ENCODE results near the gene TEX51.

DNA sequence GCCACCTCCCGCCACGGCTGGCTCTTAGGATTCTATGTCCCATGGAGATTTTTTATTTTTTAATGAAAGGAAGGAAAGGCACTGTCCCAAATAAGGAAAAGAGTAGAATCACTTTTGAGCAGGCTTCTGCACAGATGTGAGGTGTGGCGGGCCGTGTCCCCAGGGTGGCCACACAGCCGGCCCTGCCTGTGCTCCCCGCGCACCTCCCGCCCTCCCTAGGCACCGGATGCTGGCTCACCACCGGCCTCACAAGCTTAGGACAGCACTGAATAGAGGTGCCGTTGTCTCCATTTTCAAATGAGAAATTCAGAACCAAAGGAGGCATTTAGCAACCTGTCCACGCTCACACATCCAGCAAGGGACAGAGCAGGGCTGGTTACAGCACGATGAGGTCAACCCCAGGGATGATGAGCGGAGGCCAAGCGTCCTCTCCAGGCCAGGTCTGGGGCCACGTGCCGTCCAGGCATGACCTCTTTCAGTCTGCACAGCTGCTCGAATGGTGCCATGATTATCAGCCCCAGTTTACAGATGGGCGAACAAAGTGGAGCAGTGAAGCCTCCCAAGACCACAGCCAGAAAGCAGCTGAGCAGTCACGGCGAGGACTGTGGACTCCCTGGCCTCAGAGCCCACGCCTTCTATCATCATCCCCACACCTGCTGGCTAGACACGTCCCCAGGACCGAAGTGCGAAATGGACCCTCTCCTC is 20.7 kb upstream of the TEX51 start:
- TF ChIP-seq ZSCAN23 (tag by site-specific recombination; IDR thresholded peaks at IDR 0.05) (no peak), ZNF23 (tag by site-specific recombination; IDR thresholded peaks at IDR 0.05; ENCODE audit: borderline replicate concordance) (no peak), YY1 (tag by site-specific recombination; IDR thresholded peaks at IDR 0.05) (no peak), ZBTB17 (tag by site-specific recombination; IDR thresholded peaks at IDR 0.05) (no peak), ZNF133 (tag by site-specific recombination; IDR thresholded peaks at IDR 0.05) (no peak)
- TF ChIP-seq, protein P1, sequence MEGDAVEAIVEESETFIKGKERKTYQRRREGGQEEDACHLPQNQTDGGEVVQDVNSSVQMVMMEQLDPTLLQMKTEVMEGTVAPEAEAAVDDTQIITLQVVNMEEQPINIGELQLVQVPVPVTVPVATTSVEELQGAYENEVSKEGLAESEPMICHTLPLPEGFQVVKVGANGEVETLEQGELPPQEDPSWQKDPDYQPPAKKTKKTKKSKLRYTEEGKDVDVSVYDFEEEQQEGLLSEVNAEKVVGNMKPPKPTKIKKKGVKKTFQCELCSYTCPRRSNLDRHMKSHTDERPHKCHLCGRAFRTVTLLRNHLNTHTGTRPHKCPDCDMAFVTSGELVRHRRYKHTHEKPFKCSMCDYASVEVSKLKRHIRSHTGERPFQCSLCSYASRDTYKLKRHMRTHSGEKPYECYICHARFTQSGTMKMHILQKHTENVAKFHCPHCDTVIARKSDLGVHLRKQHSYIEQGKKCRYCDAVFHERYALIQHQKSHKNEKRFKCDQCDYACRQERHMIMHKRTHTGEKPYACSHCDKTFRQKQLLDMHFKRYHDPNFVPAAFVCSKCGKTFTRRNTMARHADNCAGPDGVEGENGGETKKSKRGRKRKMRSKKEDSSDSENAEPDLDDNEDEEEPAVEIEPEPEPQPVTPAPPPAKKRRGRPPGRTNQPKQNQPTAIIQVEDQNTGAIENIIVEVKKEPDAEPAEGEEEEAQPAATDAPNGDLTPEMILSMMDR (tag by site-specific recombination; IDR thresholded peaks at IDR 0.05) = no peak

Data from HEK293 (cell line).